Measurements from ENCODE around the gene GADL1.

GRCh38 chr3:30845606-30846005, 48.9 kb downstream of the GADL1 start:
- TF ChIP-seq, protein P1, sequence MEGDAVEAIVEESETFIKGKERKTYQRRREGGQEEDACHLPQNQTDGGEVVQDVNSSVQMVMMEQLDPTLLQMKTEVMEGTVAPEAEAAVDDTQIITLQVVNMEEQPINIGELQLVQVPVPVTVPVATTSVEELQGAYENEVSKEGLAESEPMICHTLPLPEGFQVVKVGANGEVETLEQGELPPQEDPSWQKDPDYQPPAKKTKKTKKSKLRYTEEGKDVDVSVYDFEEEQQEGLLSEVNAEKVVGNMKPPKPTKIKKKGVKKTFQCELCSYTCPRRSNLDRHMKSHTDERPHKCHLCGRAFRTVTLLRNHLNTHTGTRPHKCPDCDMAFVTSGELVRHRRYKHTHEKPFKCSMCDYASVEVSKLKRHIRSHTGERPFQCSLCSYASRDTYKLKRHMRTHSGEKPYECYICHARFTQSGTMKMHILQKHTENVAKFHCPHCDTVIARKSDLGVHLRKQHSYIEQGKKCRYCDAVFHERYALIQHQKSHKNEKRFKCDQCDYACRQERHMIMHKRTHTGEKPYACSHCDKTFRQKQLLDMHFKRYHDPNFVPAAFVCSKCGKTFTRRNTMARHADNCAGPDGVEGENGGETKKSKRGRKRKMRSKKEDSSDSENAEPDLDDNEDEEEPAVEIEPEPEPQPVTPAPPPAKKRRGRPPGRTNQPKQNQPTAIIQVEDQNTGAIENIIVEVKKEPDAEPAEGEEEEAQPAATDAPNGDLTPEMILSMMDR (conservative IDR thresholded peaks at IDR 0.05) = no peak
- TF ChIP-seq EZH2 (IDR thresholded peaks at IDR 0.05; ENCODE audit: low read depth) = no peak

Data from PC-9 (cell line).